GM18868 (cell line): ENCODE results near the gene ISG20L2.
"Not testable (repeated sequence)": the region's sequence is repeated elsewhere in the genome, so short reads cannot be mapped to it uniquely, and the experiment has no call there.

ENCODE experiments used
- ATAC-seq: cut with Tn5 transposase; IDR thresholded peaks from one replicate; pipeline ENCODE4 v1.9.1; 2021; ENCODE audit warnings: mild to moderate bottlenecking, moderate library complexity; ENCODE audit not compliant: unreplicated experiment

ISG20L2 gene, protein sequence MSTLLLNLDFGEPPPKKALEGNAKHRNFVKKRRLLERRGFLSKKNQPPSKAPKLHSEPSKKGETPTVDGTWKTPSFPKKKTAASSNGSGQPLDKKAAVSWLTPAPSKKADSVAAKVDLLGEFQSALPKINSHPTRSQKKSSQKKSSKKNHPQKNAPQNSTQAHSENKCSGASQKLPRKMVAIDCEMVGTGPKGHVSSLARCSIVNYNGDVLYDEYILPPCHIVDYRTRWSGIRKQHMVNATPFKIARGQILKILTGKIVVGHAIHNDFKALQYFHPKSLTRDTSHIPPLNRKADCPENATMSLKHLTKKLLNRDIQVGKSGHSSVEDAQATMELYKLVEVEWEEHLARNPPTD

GRCh38 chr1:156728599-156729462 is at the start of gene ISG20L2:
Gene ISG20L2 (minus strand): TSS chr1:156728766. CDS start chr1:156727652, 1,114 bp downstream.
- peak; percentile 88 for ATAC-seq

DNA sequence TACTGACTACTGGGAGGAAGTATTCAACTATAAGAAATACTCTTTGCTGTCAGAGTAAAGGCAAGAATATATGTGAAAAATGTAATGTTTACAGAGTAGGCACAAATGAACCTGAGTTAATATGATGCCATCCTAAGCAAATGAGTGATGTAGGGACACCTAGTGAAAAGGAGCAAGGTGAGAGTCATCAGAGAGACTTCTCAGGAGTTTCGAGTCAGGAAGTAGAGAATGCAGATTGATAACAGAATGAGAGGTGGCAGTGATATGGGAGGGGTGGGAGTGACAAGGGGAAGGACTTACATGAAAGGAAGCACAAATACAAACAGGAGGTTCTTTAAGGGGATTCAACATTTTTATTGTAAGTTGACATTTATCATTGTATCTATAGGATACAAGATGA is 49.0 kb upstream of the ISG20L2 start:
- ATAC-seq: no peak

DNA sequence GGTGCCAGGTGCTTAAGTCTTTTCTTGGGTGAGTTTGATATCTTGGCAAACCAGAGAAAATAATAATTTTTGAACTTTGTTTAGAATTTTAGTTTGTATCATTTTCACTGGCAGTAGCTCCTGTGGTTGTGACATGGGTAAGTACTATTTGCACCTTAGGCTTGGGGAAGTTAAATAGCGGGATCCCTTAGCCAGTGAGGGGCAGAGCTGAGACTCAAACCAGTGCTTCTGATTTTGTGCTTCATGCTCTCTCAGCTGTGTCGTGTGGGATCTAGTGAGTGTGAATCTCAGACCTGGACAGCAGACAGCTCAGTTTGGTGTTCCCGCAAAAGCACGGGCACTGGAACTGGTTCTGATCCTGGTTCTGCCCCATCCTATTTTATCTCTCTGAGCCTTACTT is 48.4 kb upstream of the ISG20L2 start:
- ATAC-seq: no peak

- ATAC-seq: no peak
These were observed 47.2 kb upstream of the ISG20L2 start for GRCh38 chr1:156775799-156776198.

GRCh38 chr1:156773607-156774006 is 45.0 kb upstream of the ISG20L2 start:
- no peak for ATAC-seq

DNA sequence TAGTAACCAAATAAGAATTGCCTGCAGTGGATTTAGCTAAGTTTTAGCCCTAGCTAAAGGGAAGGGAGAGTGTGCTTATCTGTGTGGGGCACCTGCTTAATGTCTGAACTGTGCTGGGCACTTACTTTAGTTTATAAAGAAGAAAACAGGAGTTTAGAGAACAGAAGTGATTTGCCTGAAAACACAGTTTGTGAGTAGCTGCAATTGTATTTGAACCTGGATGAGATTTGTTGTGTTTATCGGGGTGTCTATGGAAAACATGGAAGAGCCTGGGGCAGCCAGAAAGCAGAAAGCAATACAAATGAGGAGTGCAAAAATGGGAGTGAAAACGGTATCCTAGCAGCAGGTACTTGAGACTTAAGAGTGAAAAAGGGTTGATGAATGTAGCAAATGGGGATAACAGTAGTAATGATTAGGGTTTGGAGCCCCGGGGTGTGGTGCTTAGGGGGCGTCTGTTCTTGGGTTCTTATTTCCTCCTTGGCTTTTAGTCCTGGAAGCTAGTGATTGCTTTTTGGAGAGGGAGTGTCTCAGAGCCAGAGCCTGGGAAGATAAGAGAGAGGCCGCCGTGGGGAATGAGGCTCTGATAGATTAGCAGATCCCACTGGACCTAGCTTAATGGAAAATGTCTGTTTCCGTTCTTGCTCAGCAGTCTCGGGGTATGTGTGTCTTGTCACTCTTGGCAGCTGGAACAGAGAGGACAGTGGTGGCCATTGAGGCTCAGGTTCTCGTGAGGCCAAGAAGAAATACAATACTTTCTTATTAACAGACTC is 44.3 kb upstream of the ISG20L2 start:
- ATAC-seq: no peak

DNA sequence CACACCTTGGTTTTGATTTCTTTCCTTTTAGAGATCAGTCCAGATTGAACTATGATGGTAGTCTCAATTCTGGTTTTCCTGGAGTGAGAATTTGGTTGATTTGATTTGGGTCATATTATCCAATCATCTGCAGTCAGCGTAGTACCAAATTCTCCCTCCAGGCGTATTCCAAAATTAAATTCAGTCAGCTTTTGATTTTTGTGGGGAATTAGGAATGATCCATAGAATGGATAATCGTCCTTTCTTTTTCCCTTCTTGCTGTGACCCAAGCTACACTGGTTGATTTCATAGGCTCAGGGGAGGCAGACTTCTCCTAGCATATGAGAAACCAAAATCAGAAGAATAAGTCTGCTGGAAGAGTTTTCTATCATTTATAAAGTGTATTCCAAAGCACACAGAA is 43.7 kb upstream of the ISG20L2 start:
- ATAC-seq: no peak

GRCh38 chr1:156768610-156769295 is 40.2 kb upstream of the ISG20L2 start:
- ATAC-seq: no peak

GRCh38 chr1:156767879-156768604 is 39.5 kb upstream of the ISG20L2 start:
- ATAC-seq: peak; percentile 2

DNA sequence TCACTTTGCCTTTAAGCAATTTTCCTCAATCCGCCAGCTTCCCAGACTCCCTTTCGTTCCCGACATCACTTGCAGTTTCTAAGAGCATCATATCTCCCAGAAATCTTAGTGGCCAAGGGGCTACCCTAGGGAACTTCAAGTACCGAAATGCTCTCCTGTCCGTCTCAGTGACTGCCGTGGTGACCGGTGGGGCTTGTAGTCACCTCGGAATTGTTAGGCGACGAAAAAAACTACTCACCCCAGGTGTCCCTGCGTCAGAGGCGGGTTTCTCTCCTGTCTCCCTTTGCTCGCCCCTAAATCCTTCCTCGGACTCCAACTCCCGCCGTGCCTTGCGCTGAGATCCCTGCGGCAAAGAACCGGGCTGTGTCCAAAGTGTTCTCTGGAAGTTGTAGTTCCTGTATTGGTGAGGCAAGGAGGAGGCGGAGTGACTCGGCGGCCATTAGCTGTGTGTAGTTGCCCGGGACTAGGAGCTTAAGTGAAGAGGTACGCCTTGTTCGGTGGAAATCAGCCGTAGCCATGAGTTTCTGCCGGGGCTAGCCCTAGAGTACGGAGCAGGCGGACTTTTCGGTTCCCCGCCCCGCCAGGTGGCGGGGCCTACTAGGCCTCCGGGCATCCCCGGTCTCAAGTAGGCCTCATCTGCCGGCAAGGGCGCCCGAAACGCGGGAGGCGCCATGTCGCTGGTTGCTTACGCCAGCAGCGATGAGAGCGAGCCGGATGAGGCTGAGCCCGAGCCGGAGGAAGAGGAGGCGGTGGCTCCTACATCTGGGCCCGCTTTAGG is 38.7 kb upstream of the ISG20L2 start, which contains the start of gene PRCC:
TSS of gene PRCC (plus strand) at position 435 of the 778 bp plus-strand sequence. CDS start at position 672, 237 bp downstream.
- peak; percentile 93 for ATAC-seq

DNA sequence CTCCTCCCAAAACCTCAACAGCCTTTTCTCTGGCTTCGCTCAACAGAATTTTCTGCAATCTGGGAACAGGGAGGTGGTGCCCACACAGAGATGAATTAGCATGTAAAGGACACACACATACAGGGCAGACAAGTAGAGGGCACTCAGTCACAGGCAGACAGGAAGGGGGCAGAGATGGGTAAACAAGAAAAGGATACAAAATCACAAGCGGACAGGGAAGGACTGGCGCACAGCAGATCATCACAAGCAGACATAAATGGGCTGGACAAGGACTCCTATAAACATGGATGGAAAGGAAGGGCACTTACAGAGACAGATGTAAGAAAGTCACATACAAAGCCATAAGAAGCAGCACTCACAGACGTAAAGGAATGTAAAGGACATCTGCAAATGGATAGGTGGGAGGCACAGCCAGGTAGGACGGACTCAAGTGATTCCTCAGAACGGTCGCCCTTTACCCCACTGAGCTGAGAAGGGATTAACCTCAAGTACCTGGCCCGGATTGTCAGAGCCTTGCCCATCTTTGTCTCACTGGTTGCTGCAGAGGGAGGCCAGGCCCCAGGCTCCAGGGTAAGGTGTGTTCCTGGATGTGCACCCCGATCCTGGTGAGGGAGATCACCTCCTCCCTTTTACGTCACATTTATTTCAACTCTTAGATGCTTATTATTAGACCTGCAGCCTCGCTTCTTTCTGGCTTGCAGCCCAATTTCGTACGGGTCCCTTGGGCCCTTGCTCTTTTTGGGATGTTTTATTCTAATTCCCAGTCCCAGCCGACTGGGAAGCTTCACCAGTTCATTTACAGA is 37.9 kb upstream of the ISG20L2 start:
- peak; percentile 18 for ATAC-seq

DNA sequence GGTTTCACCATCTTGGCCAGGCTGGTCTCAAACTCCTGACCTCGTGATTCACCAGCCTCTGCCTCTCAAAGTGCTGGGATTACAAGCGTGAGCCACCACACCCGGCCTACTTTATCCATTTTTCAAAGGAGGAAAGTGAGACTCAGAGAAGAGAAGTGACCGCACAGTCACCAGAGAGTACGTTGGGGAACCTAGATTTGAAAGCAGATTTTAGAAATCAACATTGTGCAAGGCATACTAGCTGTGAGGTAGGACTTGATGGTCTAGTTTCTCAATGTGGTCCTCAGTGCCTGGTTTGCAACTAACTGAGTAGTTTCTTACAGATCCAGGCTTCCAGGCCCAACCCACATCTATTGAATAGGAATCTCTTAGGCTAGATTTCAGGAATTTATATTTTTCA is 37.1 kb upstream of the ISG20L2 start:
- no peak for ATAC-seq

DNA sequence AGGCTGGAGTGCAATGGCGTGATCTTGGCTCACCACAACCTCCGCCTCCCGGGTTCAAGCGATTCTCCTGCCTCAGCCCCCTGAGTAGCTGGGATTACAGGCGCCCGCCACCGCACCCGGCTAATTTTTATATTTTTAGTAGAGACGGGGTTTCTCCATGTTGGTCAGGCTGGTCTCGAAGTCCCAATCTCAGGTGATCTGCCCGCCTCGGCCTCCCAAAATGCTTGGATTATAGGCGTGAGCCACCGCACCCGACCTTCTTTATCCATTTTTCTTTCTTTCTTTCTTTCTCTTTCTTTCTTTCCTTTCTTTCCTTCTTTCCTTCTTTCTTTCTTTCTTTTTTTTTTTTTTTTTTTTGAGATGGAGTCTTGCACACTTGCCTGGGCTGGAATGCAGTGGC is 36.6 kb upstream of the ISG20L2 start:
- not testable (repeated sequence) for ATAC-seq

GRCh38 chr1:156760796-156761104 is 32.2 kb upstream of the ISG20L2 start:
- ATAC-seq: no peak

- no peak for ATAC-seq
These were observed 31.7 kb upstream of the ISG20L2 start for GRCh38 chr1:156760092-156760795.

GRCh38 chr1:156757572-156758253 is 29.1 kb upstream of the ISG20L2 start:
- not testable (repeated sequence) for ATAC-seq

DNA sequence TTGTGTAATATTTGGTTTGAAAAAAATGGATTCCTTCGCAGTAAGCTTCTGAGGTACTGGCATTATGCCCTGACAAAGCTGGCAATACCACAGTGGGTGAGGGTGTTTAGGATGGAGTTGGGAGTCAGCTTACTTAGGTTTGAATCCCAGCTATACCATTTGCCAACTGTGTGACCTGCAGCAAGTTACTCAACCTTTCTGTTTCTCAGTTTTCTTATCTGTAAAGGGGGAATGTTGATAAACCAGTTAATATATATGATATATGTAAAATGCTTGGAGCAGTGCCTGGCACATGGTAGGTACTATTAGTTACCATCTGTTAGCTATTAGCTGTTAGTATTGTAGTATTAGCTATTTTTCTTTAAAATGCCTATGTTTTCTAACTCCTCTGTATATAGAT is 27.8 kb upstream of the ISG20L2 start:
- no peak for ATAC-seq
